Activated naive CD8-positive, alpha-beta T cell (primary cell): ENCODE results near the gene ISOC2.

ENCODE experiments used
- H3K27ac Mint-ChIP-seq: one replicate; pipeline ENCODE4 v1.8.0; 2021; ENCODE audit warnings: mixed read lengths
- H3K27me3 Mint-ChIP-seq: one replicate; pipeline ENCODE4 v1.8.0; 2021; ENCODE audit warnings: mixed read lengths
- H3K36me3 Mint-ChIP-seq: one replicate; pipeline ENCODE4 v1.8.0; 2021; ENCODE audit warnings: mixed read lengths
- H3K4me1 Mint-ChIP-seq: one replicate; pipeline ENCODE4 v1.8.0; 2021; ENCODE audit warnings: low read depth, mixed read lengths
- H3K4me3 Mint-ChIP-seq: one replicate; pipeline ENCODE4 v1.8.0; 2021; ENCODE audit warnings: mild to moderate bottlenecking, mixed read lengths
- H3K9me3 Mint-ChIP-seq: one replicate; pipeline ENCODE4 v1.8.0; 2021; ENCODE audit warnings: low read depth, mixed read lengths

ISOC2 gene

GRCh38 chr19:55474269-55475265 is 13.1 kb upstream of the ISOC2 start:
- peaks cover 23% of the 10 kb centered on the region for H3K4me1 Mint-ChIP-seq
- H3K4me3 Mint-ChIP-seq, result peak overlapping the region; percentile 35
- no peak overlapping the region for H3K27ac Mint-ChIP-seq
- H3K9me3 Mint-ChIP-seq, result no peaks in the 10 kb centered on the region
- no peaks in the 10 kb centered on the region for H3K36me3 Mint-ChIP-seq
- H3K27me3 Mint-ChIP-seq, result no peaks in the 10 kb centered on the region

GRCh38 chr19:55473225-55474012 is 12.0 kb upstream of the ISOC2 start:
- H3K4me1 Mint-ChIP-seq, result peaks cover 13% of the 10 kb centered on the region
- H3K27ac Mint-ChIP-seq, result no peak overlapping the region
- H3K4me3 Mint-ChIP-seq, result no peak overlapping the region
- H3K27me3 Mint-ChIP-seq, result no peaks in the 10 kb centered on the region
- no peaks in the 10 kb centered on the region for H3K36me3 Mint-ChIP-seq
- H3K9me3 Mint-ChIP-seq, result no peaks in the 10 kb centered on the region

GRCh38 chr19:55472463-55472862 is 11.0 kb upstream of the ISOC2 start:
- Mint-ChIP-seq H3K4me1 (peaks cover 5% of the 10 kb centered on the region), H3K27me3 (no peaks in the 10 kb centered on the region), H3K36me3 (no peaks in the 10 kb centered on the region), H3K4me3 (no peak overlapping the region), H3K27ac (no peak overlapping the region), H3K9me3 (no peaks in the 10 kb centered on the region)

- H3K9me3 Mint-ChIP-seq, result no peaks in the 10 kb centered on the region
- H3K27me3 Mint-ChIP-seq, result no peaks in the 10 kb centered on the region
- peaks cover 1% of the 10 kb centered on the region for H3K4me1 Mint-ChIP-seq
- no peaks in the 10 kb centered on the region for H3K36me3 Mint-ChIP-seq
- no peak overlapping the region for H3K27ac Mint-ChIP-seq
- H3K4me3 Mint-ChIP-seq, result no peak overlapping the region
Measured at GRCh38 chr19:55471266-55471665, 9.8 kb upstream of the ISOC2 start.

GRCh38 chr19:55468054-55468393 is 6.6 kb upstream of the ISOC2 start:
- Mint-ChIP-seq H3K27me3 (no peaks in the 10 kb centered on the region), H3K9me3 (no peaks in the 10 kb centered on the region), H3K4me3 (no peak overlapping the region), H3K27ac (no peak overlapping the region), H3K36me3 (no peaks in the 10 kb centered on the region), H3K4me1 (peaks cover under 1% of the 10 kb centered on the region)

GRCh38 chr19:55467236-55468053 is 6.0 kb upstream of the ISOC2 start:
- H3K4me1 Mint-ChIP-seq, result peaks cover 2% of the 10 kb centered on the region
- no peak overlapping the region for H3K4me3 Mint-ChIP-seq
- no peaks in the 10 kb centered on the region for H3K27me3 Mint-ChIP-seq
- no peak overlapping the region for H3K27ac Mint-ChIP-seq
- no peaks in the 10 kb centered on the region for H3K36me3 Mint-ChIP-seq
- H3K9me3 Mint-ChIP-seq, result no peaks in the 10 kb centered on the region

- Mint-ChIP-seq H3K36me3 (no peaks in the 10 kb centered on the region), H3K4me3 (no peak overlapping the region), H3K4me1 (peaks cover 11% of the 10 kb centered on the region), H3K27ac (no peak overlapping the region), H3K27me3 (no peaks in the 10 kb centered on the region), H3K9me3 (no peaks in the 10 kb centered on the region)
Measured at GRCh38 chr19:55466241-55466614, 4.8 kb upstream of the ISOC2 start.

- peaks cover 14% of the 10 kb centered on the region for H3K4me1 Mint-ChIP-seq
Measured at GRCh38 chr19:55465460-55466240, 4.2 kb upstream of the ISOC2 start.

GRCh38 chr19:55464662-55465054 is 3.2 kb upstream of the ISOC2 start, which contains the start of gene C19orf85:
Gene C19orf85 (minus strand): TSS chr19:55464751. CDS start chr19:55464554, 197 bp downstream.
- H3K36me3 Mint-ChIP-seq, result no peaks in the 10 kb centered on the region
- peaks cover 23% of the 10 kb centered on the region for H3K4me1 Mint-ChIP-seq
- H3K9me3 Mint-ChIP-seq, result no peaks in the 10 kb centered on the region
- H3K4me3 Mint-ChIP-seq, result no peak within 1 kb of the TSS
- H3K27ac Mint-ChIP-seq, result no peak within 1 kb of the TSS
- H3K27me3 Mint-ChIP-seq, result no peaks in the 10 kb centered on the region

More at GRCh38 chr19:55465460-55466240, 4.2 kb upstream of the ISOC2 start:
- H3K27ac Mint-ChIP-seq, result no peak overlapping the region
- no peaks in the 10 kb centered on the region for H3K36me3 Mint-ChIP-seq
- H3K9me3 Mint-ChIP-seq, result no peaks in the 10 kb centered on the region
- H3K4me3 Mint-ChIP-seq, result no peak overlapping the region
- H3K27me3 Mint-ChIP-seq, result no peaks in the 10 kb centered on the region

GRCh38 chr19:55464039-55464661 is 2.7 kb upstream of the ISOC2 start:
- no peak overlapping the region for H3K27ac Mint-ChIP-seq
- H3K9me3 Mint-ChIP-seq, result no peaks in the 10 kb centered on the region
- H3K27me3 Mint-ChIP-seq, result no peaks in the 10 kb centered on the region
- H3K36me3 Mint-ChIP-seq, result no peaks in the 10 kb centered on the region
- H3K4me3 Mint-ChIP-seq, result no peak overlapping the region
- H3K4me1 Mint-ChIP-seq, result peaks cover 23% of the 10 kb centered on the region

GRCh38 chr19:55463583-55464031 is 2.2 kb upstream of the ISOC2 start:
- Mint-ChIP-seq H3K4me1 (peaks cover 24% of the 10 kb centered on the region), H3K9me3 (no peaks in the 10 kb centered on the region), H3K4me3 (no peak overlapping the region), H3K27me3 (no peaks in the 10 kb centered on the region), H3K36me3 (no peaks in the 10 kb centered on the region), H3K27ac (no peak overlapping the region)

GRCh38 chr19:55462722-55463121 is 1.3 kb upstream of the ISOC2 start:
- Mint-ChIP-seq H3K4me3 (peak overlapping the region; percentile 89), H3K9me3 (no peaks in the 10 kb centered on the region), H3K36me3 (no peaks in the 10 kb centered on the region), H3K27me3 (no peaks in the 10 kb centered on the region), H3K4me1 (peaks cover 24% of the 10 kb centered on the region), H3K27ac (no peak overlapping the region)

GRCh38 chr19:55461974-55462626 is 658 bp upstream of the ISOC2 start:
- Mint-ChIP-seq H3K36me3 (no peaks in the 10 kb centered on the region), H3K27ac (peak overlapping the region; percentile 87), H3K9me3 (no peaks in the 10 kb centered on the region), H3K4me3 (peak overlapping the region; percentile 89), H3K27me3 (no peaks in the 10 kb centered on the region), H3K4me1 (peaks cover 24% of the 10 kb centered on the region)
